Cortex of kidney (tissue), 1 donor: ENCODE data around the gene SELENBP1.

Source experiments
- DNase-seq: peaks from one replicate; lab custom pipeline; 2025; lab: John Stamatoyannopoulos, UW

SELENBP1 gene

DNA sequence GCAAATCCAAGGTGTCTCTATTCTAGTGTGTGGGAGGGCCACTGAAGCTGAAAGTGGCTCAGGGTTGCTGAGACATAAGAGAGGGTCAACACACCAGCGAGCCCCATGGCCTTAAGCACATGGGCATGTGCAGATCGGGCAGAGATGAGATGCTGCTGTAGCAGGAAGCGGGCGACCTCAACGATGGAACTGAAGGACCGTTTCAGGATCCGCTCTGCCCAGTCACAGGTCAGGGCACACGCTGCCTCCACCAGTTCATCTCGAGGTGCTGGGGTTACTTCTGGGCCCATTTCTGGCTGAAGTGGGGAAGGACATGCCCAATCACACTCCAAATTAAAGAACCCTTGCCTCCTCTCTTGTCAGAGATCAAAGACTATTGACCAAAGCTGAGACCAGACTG, 28.9 kb downstream of the SELENBP1 start:
- DNase-seq, result no peak

DNA sequence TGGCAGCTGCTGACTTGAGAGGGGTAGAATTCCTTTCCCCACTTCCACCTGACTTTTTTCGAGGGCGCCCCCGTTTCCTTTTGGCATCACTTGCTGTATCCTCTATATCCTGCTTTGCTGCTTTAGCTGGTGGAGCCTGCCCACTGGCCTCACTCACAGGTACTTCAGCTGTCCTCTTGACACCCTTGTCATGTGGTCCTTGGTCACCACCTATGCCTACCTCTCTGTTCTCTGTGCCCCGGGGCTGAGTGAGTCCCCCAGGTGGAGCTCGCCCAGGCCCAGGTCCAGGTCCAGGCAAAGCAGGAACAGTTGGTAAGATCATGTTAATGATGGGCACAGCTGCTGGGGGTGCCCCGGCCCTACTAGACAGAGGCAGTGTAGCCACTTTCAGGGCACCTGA, 29.9 kb downstream of the SELENBP1 start:
- DNase-seq, result no peak

DNA sequence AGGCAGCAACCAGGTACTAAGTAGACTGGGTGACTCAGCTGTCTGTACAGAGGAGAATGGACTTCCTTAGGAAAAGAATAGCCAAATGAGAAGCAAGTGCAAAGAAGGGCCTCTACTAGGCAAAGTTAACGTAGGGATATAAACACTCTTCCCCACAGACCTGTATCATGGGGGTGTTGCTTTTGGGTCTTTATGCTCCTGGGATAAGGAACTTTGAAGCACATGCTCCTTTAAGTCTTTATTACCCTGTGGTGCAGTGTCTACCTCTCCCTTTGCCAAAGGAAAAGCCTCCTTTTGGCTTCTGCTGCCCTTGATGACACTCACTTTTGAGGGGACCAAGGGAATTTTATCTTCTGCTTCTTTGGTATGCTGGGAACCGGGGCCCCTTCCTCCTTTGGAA, 30.5 kb downstream of the SELENBP1 start:
- no peak for DNase-seq

DNA sequence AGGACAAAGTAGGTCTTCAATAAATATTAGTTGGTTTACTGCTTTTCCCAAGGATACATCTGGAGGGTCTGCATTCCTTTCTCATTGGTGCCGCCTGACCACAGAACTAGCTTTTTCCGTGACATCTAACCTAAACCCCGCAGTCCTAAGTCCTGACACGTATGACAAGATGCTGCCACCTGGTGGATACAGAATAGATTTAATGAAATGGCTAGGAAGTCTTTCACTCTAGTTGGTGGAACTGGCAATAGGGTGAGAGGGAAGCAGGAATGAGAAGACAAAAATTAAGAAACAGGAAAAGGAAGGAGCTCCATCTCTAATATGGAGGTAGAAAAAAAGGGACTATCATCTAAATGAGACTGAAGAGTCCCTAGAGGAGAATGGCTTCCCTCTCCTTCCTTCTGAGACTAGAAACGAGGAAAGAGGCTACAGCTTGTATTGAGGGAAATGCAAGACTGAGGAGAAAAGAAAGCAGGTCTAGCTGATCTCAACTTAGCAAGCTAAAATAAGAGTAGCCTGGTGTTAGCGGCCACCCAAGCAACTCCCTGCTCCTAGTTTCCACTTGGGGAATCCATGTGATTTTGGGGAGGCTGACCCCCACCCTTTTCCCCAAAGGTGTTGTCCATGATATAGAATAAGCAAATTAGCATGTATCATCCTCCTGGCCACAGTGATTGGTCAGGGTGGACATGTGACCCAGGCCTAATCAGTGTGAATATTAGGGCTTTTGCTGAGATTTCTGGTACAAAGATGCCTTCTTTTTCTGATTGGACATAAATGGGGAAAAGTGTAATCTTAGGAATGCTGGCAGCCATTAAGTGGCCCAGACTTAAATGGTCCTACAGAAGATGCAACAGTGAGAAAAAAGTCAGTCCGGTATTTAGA, 31.4 kb downstream of the SELENBP1 start:
- DNase-seq, result no peak

DNA sequence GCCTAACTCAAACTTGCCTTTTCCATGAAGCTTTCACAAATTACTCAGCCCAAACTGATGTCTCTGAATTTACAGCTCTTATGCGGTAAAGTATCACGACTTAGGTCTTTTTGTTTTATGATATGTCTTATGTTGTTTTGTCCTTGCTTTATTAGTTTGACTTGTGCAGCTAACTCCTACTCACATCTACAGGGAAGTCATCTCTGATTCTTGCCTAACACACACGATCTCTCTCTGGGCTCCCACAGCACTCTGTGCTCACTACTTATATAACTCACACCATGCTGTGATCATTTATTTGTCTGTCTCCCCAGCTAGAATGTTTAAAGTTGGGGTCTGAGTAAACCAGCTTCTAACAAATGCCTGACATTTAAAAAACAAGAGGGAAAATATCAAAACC, 35.9 kb downstream of the SELENBP1 start:
- no peak for DNase-seq

DNA sequence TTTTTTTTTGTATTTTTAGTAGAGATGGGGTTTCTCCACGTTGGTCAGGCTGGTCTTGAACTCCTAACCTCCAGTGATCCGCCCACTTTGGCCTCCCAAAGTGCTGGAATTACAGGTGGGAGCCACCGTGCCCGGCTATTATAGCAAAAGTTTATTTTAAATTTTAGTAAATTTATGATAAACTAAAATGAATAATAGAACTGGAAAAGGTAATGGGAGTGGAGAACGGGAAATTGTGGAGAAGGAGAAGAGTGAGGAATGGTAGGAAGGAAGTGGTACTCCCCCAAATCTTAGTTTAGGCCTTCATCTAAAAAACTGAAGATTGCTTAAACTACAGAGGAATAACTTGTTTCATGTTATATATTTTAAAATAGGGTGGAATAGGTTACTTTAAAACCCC, 37.7 kb downstream of the SELENBP1 start:
- DNase-seq, result no peak

DNA sequence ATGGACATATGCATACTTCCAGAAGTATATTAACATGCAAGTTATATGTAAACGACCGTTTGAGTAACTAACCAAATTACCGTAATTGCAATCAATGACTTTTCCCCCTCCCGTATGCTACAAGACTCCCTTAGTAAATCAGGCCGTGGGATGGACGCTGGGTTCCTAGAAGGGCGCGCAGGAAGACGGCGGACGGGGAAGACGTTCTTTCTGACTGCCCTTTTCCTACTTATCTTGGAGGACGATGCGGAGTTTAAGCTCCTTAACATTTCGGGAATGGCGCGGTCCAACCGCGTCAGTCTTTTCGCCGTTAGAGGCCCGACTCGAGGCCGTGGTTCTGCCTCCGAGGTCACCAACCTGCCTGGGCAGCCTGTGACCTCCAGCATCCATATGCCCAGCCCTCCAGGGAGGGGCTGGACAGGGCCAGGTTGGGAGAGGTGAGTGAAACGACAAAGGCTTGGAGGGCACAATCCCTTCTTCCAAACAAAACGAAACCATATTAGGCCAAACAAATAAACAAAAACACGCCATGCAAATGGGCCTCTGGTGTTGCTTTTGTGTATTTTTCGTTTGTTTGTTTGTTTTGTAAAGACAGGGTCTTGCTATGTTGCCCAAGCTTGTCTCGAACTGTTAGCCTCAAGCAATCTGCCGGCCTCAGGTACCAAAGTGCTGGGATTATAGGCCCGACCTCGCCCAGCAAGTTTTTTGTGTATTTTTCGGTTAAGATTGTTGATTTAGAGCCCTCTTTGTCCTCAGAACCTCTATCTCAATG, 44.4 kb downstream of the SELENBP1 start:
- DNase-seq, result no peak

DNA sequence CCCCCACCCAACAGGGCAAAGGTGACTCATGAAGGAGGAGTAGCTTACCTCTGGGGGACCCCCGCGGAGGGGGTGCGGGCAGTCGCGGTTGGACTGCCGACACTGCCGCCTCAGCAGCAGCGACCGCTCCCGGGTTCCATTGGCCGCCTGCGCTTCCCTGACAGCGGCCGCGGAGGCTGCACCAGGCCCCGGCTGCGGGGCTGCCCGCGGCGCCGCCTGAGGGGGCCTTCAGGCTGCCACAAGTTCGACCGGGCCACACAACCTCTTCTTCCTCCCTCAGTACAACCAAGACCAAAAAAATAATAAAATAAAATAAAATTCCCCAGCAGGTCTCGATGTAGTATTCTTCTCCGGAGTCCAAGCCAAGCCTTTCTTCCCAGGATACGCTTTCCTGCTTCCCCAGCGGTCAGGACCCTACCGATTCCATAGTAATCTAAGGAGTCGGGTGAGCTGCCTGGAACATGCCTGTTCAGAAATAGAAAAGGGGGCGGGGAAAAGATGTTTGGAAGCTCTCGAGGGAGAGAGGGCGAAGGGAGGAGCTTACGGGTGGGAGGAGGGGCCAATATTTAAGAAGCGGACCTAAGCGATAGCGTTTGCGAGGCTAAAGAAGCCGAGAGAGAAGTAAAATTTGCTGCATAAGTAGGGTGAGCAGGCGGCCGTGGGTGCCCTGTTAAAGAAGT, 45.1 kb downstream of the SELENBP1 start, which contains the start of gene PI4KB:
TSS of gene PI4KB (minus strand) at position 194 of the 680 bp plus-strand sequence. CDS start 10,935 bp downstream, outside the sequence.
- no peak for DNase-seq

DNA sequence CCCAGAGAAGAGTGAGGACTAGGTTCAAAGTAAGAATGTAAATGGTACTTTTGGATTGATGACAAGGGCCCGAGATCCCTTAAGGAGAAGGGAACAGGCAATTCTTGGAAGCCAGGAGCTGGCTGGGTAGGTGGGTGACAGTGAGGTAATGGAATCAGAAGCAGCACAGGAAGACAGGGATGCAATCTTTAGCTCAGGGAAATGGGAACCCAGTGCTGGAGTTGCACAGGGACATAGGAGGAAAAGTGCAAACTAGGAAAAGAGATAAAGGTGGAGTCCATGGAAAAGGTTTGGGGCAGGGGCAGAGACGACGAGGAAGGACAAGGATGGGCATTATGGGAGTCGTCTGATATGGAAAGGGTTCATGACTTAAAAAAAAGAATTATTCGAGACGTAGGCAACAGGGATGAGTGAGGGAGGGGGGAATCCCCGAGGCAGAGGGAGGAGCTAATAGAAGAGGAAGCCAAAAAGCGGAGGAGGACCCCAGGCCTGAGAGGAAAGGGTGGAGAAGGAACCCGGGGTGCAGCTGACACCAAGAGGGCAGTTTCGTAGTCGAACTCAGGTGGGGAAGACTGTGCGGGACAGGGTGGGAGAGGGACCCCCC, 45.8 kb downstream of the SELENBP1 start:
- DNase-seq, result no peak

DNA sequence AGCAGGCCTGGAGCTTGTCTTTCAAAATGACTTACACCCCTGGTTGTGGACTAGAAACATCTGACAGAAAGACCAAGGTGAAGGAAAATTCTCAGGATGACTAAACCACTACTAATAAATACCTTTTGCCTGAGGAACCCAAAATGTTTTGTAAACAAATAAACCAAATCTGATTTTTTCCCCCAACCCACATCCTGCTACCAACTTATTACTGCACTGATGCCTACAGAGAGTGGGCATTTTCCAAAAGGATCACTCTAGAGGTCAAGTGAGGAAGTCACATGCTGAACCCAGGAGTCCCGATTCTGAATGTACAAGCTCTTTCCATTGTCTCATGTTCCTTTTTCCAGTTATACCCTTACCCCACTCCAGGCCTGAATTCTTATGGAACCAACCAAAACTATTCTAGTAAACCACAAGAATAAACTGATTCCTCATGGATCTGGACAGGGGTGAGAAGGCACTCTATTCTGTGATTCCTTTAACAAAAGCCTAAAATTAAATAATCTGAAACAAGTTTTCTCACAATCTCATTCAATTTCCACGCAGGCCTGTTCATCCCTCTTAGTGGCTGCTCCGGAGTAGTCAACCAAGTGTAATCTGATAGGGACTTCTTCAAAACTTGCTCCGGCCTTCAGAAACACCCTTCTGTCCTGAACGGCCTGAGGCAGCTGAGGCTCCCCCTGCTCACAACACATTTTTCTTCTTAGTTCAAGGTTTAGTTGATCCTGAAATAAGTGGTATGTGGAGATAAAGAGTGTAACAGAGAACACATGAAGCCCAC, 46.7 kb downstream of the SELENBP1 start:
- no peak for DNase-seq

DNA sequence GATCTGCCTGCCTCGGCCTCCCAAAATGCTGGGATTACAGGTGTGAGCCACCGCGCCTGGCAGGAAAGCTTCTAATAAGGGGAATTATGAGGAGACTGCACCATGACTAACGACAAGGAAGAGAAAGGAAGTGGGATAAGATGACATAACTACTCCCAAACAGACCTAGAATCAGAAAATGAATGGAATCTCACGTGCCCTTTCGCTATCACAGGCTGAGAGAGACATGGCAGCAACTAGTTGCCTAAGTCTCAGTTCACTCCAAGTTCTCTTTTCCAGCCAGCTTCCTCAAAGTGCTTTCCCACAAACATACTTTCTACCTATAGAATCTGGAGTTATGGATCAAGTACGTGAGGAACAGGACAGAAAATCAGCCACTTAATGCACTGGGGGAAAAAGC, 47.3 kb downstream of the SELENBP1 start:
- DNase-seq, result no peak

DNA sequence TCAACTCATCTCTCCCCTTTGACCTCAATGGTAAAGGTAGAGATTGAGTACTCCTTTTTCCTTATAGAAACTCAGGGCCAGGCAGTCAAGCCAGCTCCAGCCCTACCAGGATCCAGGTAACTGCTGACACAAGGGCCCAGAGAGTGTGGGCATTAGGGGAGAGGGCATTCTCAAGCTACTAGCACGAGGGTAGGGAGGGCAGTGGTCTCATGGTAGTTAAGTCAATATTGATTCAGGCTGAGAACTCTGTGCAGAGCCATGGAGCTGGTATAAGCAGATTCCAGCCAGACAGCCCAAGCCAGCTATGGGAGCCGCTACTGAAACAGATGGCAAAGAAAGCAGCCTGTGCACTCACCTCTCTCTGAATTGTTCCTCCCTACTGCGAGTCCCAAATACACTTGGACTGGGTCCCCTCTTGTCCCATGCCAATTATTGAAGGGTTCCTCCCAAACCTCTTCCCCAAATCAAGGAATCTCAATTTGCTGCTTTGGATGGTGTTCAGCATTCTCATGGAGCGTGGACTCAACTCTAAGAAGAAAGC, 48.0 kb downstream of the SELENBP1 start:
- no peak for DNase-seq

DNA sequence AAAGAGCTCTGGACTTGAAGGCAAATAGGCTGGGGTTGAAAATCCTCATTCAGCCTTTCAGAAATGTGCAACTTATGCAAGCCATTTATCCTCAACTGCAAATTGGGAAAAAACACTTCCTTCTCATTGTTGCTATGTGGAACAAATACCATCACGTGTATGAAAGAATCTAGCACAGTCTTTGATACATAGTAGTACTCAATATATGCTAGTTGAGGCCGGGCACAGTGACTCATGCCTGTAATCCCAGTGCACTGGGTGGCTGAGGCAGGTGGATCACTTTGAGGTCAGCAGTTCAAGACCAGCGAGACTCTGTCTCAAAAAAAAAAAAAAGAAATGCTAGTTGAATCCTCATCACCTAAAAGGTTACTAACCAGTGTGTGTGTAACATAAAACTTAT, 53.5 kb downstream of the SELENBP1 start:
- DNase-seq, result no peak

DNA sequence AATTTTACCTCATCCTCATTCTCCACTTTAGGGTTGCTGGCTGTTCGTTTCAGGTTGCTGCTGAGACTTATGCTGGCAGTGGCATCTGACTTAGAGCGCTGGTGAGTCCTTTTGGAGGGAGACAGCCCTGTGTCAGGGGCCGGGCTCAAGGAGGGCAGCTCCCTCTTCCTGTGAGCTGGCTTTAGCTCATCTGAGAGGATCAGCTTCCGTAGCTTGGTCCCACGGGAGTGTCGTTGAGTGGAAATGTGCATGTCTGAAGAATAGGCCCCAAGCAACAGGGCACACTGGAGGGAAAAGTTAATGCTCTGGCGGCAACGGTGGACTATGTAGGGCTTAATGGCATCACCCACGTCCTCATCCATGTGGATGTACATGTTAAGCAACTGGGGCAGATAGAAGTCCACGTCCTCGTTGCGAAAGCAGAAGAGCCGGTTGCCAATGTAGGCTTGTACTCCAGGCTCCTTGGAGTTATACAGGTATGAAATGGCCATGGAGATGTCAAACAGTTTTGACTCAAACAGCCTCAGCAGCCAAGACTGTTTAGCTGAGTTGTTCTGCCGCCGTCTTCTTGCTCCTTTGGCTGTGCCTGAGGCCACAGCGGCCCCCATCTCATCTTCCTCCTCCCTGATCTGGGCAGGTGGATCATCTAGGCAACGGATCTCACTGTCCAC, 56.8 kb downstream of the SELENBP1 start:
- no peak for DNase-seq
